Lower leg skin (tissue), 4 donors: ENCODE data around the gene ABHD12. TPM values are rescaled to one million over a fixed set of nuclear protein-coding genes. Genes with fewer than 3 reads are reported as not detected.

Experiments
- DNase-seq, 2 donors: peaks; one replicate each; pipeline ENCODE4 v3.0.0-alpha.2; 2019; ENCODE audit warnings: low spot score in 2 of 2
- H3K4me3 ChIP-seq: fragments of 200-600 bp; sonication (generic); 2 replicates; pipeline ENCODE4 v1.5.1; 2017; ENCODE audit warnings: mild to moderate bottlenecking, low read depth; ENCODE audit not compliant: poor library complexity, severe bottlenecking
- CTCF ChIP-seq, 3 donors: fragments of 450-650 bp; IDR thresholded peaks; one replicate each; pipeline ENCODE4 v1.5.1; 2016; ENCODE audit warnings: antibody characterized with exemption in 3 of 3, mild to moderate bottlenecking in 3 of 3, moderate library complexity in 2 of 3
- POLR2A ChIP-seq, 2 donors: fragments of 450-650 bp; IDR thresholded peaks; one replicate each; pipeline ENCODE4 v1.6.1; 2016 to 2017; ENCODE audit warnings: antibody characterized with exemption in 2 of 2, mild to moderate bottlenecking in 1 of 2, moderate library complexity in 1 of 2
- WGBS, 2 donors: methylation state at CpG; one replicate each; pipeline ENCODE4 v1.1.5; 2018; 5-methylcytosine and 5-hydroxymethylcytosine counted together
- intact Hi-C: fragments of 100-400 bp; cut with DNase I; formaldehyde crosslinking; loops from one replicate; pipeline ENCODE4 v1.15.0; 2023; ENCODE audit warnings: low total_unique reads
- total RNA-seq, 4 donors: library from RNA; depleted of rRNA; stranded (reverse); fragments of >200 nt; gene quantifications; one replicate each; pipeline ENCODE4 v1.1.0, GENCODE V29; 2016

ABHD12 gene
- total RNA-seq, 4 donors from 2014 or later = 51.7 to 121 (median 103) TPM

DNA sequence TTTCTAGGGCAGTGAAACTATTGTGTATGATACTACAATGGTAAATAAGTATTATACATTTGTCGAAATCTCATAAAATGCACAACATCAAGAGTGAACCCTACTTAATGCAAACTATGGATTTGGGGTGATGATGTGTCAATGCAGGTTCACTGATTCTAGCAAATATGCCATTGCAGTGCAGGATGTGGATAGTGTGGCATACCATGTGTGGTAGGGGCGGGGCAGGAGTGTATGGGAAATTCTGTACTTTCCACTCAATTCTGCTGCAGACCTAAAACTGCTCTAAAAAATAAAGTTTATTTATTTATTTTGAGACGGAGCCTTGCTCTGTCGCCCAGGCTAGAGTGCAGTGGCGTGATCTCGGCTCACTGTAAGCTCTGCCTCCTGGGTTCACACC, 44.3 kb downstream of the ABHD12 start:
- intact Hi-C loops = no loop called here
- TF ChIP-seq CTCF (IDR thresholded peaks at IDR 0.05) = no peak
- TF ChIP-seq POLR2A (IDR thresholded peaks at IDR 0.05) = no peak
- DNase-seq = peak in 1 of 2 donors; percentile 45
- 92 to 98% methylated on average over 6 of the region's 6 CpGs for WGBS, 2 donors
- no peak overlapping the region for H3K4me3 ChIP-seq

- DNase-seq = no peak
- H3K4me3 ChIP-seq = no peak overlapping the region
- intact Hi-C loops = no loop called here
- WGBS, 2 donors = 95 to 97% methylated on average over 1 of the region's 1 CpG
- no peak for TF ChIP-seq CTCF (IDR thresholded peaks at IDR 0.05)
- no peak for TF ChIP-seq POLR2A (IDR thresholded peaks at IDR 0.05)
Measured at GRCh38 chr20:25345721-25346120, 44.9 kb downstream of the ABHD12 start.

DNA sequence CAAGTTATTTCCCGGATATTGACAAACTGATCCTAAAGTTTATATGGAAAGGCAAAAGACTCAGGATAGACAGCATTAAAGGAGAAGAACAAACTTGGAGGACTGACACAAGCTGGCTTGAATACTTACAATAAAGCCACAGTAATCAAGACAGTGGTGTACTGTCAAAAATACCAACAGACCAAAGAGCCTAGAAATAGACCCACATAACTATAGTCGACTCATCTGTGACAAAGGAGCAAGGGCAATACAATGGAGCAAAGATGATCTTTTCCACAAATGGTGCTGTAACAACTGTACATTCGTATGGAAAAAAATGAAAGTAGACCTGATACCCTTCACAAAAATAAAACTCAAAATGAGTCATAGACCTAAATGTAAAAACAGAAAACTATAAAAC, 46.0 kb downstream of the ABHD12 start:
- WGBS, 2 donors = 95 to 96% methylated on average over 3 of the region's 3 CpGs
- no peak overlapping the region for H3K4me3 ChIP-seq
- no peak for TF ChIP-seq CTCF (IDR thresholded peaks at IDR 0.05)
- intact Hi-C loops = no loop called here
- DNase-seq = no peak

DNA sequence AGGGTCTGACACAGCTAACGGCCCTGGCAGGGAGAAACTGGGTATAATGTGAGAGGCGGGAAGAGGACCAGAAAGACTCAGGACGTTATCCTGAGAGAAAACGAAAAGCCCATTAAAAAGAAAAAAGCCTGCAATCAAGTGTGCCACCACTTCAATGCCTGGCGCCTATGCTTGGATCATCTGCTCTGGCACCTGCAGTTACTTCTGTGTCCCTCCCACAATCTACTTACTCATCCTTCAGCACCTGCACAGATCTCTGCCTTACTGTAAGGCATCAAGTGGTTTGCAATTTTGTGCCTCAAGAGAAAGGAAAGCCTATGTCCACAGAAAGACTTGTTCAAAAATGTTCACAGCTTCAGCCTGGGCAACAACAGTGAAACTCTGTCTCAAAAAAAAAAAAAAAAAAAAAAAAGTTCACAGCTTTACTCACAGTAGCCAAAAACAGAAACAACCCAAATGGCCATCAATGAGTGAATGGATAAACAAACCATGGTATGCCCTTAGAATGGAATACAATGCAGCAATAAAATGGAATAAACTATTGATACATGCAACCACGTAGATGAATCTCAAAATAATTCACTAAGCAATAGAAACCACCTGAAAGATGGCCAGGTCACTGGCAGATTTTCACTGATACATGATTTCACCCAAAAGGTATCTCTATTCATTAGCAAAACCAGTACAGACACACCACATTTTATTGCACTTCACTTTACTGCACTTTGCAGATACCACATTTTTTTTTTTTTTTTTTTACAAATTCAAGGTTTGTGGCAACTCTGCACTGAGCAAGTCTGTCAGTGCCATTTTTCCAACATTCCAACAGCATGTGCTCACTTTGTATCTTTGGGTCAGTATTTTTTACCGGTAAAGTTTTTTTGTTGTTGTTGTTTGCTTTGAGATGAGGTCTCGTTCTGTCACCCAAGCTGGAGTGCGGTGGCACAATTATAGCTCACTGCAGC, 48.6 kb downstream of the ABHD12 start:
- no peak for TF ChIP-seq CTCF (IDR thresholded peaks at IDR 0.05)
- no peak for TF ChIP-seq POLR2A (IDR thresholded peaks at IDR 0.05)
- H3K4me3 ChIP-seq = no peak overlapping the region
- intact Hi-C loops = no loop called here
- WGBS, 2 donors = 65 to 83% methylated on average over 9 of the region's 9 CpGs
- DNase-seq = no peak

- no peak overlapping the region for H3K4me3 ChIP-seq
- WGBS, 2 donors = 53 to 61% methylated on average over 1 of the region's 1 CpG
- DNase-seq = no peak
- no peak for TF ChIP-seq POLR2A (IDR thresholded peaks at IDR 0.05)
- TF ChIP-seq CTCF (IDR thresholded peaks at IDR 0.05) = no peak
- intact Hi-C loops = no loop called here
Measured at GRCh38 chr20:25340380-25340779, 50.3 kb downstream of the ABHD12 start.
